Epithelial cell of esophagus (primary cell): Measurements from ENCODE around the gene SCN8A.
"Not testable (repeated sequence)": the region's sequence is repeated elsewhere in the genome, so short reads cannot be mapped to it uniquely, and the experiment has no call there.

ENCODE experiments used
- DNase-seq: peaks from one replicate; pipeline ENCODE4 v3.0.0; 2010; ENCODE audit warnings: low read depth
- H3K4me3 ChIP-seq: 2 replicates; pipeline ENCODE4 v1.5.1; 2011; ENCODE audit warnings: mild to moderate bottlenecking, low read length, control low read depth
- CTCF ChIP-seq: IDR thresholded peaks from 2 replicates; pipeline ENCODE4 v1.5.1; 2011; ENCODE audit warnings: low read depth, mild to moderate bottlenecking, low read length, control low read depth, inconsistent platforms; ENCODE audit not compliant: insufficient read depth; ENCODE audit errors: missing control alignments

SCN8A gene

DNA sequence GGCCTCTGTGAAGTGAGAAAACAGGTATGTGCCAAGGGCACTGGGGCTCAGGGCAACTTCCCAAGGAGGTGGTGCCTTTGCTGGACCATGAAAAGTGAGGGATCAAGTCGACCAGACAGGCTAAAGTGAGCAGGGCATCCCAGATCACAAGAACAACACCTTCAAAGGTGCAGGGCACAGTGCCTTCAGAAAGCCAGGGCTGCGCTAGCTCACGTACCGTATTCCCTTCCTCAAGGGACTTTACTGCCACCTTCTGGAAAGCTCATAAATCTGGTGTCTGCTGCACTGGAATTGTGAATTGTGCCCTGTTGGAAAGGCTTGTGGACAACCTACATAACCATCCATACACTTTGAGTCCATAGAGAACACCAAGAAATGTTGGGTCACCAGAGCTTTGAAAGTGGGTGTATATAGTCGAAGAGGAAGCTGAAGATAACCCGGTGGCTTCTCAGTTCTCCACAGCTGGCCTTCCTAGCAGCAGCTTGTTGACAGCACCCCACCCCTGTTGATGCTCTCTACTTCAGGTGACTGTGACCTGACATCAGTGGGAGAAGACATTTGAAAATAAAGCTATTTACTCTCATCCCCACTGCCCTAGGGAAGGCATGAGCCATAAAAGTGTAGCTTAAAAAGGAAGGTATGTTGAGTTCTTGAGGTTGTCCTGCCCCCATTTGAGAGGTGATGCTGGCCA lies 233.0 kb downstream of the SCN8A start:
- no peak overlapping the region for H3K4me3 ChIP-seq
- DNase-seq: peak; percentile 76
- peak; percentile 78 for TF ChIP-seq CTCF

GRCh38 chr12:51825216-51825615 lies 234.2 kb downstream of the SCN8A start:
- DNase-seq: no peak
- H3K4me3 ChIP-seq: no peak overlapping the region
- no peak for TF ChIP-seq CTCF

- H3K4me3 ChIP-seq: no peak overlapping the region
- DNase-seq: no peak
- no peak for TF ChIP-seq CTCF
These were observed 235.8 kb downstream of the SCN8A start for GRCh38 chr12:51826881-51827280.

DNA sequence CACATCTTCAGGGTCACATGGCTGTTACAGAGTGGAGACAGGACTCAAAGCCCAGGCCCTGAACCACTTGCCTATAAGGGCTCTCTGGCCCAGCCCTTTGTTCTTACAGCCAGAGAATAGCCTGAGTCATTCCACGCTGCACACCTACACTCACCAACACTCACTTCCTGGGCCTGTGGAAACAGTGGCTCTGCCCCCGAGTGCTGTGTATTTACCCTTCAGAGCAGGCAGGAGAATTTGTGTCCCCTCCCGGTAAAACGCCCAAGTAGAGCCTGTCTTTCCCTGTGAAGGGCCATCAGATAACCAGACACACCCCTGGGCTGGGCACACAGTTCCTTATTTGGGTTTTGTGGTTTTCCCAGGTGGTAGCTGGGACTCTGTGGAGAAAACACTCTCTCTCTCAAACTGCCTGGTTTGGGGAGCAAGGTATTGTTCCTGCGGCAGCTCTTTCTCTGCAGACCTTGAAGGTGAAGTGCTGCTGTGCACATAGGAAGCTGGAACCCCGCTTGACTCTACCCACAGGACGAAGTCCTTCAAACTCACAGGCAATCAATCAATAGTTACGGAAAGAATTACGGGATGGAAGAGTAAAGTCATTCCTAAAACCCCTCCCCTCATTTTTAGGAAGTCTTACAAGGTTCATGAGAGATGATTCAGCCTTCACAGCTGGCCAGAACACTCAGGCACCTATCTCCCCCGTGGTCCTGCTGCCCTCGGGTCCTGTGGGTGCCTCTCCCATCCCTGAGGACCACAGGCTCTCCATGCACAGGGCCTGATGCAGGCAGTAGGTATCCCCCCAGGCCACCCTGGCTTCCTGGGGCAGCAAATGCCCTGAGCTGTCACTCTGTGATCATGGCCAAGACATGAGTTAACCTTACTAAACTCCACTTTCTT lies 237.1 kb downstream of the SCN8A start:
- H3K4me3 ChIP-seq: no peak overlapping the region
- DNase-seq: peak; percentile 84
- TF ChIP-seq CTCF: no peak

DNA sequence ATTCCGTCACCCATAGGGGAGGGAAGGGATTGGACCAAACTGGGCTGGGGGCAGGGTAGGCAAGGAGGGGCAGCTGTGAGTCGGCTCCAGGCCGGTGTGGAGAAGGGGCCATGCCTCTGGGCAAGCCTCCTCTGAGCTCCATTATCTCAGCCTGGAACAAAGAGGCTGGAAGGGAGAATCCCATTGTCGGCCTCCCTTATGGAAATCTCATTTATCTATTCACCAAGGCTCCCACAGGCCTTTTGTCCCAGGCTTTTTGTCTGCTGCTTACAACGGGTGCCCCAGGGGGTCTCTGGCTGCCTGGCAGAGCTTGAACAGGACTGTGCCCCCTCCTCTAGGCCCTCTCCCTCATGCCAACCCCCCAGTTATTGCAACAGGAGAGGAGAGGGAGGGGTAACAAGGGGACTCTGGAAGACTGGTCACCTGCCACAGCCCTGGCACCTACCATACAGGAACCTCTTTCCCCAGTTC lies 238.0 kb downstream of the SCN8A start:
- H3K4me3 ChIP-seq: no peak overlapping the region

GRCh38 chr12:51829641-51830040 lies 238.6 kb downstream of the SCN8A start:
- no peak for DNase-seq
- TF ChIP-seq CTCF: no peak
- H3K4me3 ChIP-seq: no peak overlapping the region

More for the DNA sequence above, 238.0 kb downstream of the SCN8A start:
- no peak for TF ChIP-seq CTCF
- no peak for DNase-seq

DNA sequence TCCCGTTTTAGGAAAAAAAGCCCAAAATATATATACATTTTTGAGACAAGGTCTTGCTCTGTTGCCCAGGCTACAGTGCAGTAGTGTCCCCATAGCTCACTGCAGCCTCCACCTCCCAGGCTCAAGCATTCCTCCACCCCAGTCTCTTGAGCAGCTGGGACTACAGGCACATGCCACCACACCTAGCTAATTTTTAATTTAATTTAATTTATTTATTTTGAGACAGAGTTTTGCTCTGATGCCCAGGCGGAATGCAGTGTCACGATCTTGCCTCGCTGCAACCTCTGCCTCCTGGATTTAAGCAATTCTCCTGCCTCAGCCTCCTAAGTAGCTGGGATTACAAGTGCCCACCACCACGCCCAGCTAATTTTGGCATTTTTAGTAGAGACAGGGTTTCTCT lies 240.8 kb downstream of the SCN8A start:
- not testable (repeated sequence) for DNase-seq, H3K4me3 ChIP-seq
